HG02623 (cell line): Measurements from ENCODE around the gene WDR31.
"Not testable (repeated sequence)": the region's sequence is repeated elsewhere in the genome, so short reads cannot be mapped to it uniquely, and the experiment has no call there.

Experiments used
- ATAC-seq: cut with Tn5 transposase; IDR thresholded peaks from one replicate; pipeline ENCODE4 v1.9.1; 2021; ENCODE audit warnings: moderate library complexity; ENCODE audit not compliant: unreplicated experiment

Gene WDR31

DNA sequence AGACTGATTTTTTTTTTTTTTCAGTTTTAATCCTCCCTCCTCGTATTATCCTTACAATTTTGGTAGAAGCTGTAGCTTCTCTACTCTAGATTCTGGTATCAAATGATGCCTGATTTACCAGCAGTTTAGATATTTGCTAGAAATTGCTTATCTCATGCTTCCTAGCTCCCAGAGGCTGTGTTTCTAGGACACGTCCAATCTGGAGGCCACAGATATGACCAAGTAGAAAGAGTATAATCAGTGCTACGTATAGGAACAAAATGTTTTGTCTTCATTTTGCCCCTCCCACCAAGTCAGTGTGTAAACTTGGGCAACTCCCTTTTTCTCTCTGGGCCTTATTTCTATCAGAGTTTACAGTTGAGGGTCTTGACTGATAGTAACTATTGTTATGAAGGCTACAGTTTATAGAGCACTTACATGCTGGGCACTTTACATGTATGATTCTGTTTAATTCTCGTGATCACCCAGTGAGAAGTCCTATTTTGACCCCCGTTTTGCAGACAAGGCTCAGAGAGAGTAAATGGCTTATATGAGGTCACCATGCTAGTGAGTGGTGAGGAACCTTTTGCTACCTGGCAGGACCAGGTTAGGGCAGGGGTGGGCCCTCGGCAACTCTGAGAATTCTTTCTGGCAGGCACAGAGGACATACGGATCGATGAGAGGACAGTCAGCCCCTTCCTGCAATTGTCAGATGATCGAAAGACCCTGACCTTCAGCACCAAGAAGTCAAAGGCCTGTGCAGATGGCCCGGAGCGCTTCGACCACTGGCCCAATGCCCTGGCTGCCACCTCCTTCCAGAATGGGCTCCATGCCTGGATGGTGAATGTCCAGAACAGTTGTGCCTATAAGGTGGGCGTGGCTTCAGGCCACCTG is 29.1 kb upstream of the WDR31 start:
- no peak for ATAC-seq

DNA sequence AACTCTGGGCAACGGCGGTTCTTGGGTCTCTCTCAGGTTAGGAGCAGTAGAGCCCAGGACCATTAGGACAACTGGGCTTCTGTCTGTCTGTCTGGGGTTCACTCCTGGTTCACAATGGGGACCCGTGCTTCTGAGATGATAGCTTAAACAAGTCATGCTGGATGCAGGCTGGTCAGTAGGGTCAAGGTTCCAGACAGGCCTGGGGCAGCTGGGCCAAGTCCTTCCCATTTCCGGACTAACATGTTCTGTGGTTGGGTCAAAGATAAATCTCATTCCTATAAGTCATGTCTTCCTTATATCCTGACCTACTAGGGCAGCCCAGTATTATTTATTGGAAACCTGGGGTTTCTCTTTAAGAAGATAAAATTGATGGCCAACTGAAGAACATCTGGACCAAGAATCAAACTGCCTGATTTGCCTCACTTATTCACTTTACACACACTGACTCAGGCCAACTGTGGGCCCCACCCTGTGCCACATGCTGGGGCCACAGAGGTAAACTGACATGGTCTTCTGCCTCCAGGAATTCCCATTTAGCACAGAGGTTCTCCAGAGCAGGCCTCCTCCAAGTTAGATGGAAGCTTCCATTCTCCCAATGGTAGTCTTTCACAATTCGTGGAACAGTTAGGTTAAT is 28.4 kb upstream of the WDR31 start:
- ATAC-seq, result no peak

DNA sequence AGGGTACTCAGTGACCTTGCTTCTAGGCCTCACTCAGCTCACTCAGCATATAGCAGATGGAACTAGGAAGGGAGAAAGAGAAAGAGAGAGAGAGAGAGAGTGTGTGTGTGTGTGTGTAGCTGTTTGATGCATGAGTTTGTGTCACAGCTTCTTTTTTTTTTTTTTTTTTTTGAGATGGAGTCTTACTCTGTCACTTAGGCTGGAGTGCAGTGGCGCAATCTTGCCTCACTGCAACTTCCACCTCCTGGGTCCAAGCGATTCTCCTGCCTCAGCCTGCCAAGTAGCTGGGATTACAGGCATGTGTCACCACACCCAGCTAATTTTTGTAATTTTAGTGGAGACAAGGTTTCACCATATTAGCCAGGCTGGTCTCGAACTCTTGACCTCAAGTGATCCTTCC is 25.6 kb upstream of the WDR31 start:
- ATAC-seq, result not testable (repeated sequence)

DNA sequence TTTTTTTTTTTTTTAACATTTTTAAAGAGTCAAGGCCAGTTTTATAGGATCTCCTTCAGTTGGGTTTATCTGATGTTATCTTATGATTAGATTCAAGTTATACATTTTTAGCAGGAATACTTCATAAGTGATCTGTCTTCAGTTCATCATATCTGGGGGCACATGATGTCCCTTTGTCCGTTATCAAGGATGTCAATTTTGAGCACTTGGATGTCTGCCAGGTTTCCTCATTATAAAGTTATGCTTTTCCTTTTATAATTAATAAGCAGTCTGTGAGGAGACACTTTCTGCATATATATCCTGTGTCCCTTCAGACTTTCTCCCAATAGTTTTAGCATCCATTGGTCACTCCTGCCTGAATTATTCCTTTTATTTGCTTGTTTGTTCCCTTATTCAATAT is 24.9 kb upstream of the WDR31 start:
- no peak for ATAC-seq

DNA sequence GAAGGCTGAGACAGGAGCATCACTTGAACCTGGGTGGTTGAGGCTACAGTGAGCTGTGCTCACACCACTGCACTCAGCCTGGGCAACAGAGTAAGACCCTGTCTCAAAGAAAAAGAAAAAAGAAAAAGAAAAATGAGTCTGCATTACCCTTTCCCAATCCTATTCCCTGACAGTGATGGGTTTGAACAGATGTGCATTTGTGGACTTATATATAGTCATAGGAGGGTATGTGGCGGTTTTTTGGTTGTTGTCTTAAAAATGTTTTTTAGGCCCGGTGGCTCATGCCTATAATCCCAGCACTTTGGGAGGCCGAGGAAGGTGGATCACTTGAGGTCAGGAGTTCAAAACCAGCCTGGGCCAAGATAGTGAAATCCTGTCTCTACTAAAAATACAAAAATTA is 23.3 kb upstream of the WDR31 start:
- ATAC-seq, result no peak

DNA sequence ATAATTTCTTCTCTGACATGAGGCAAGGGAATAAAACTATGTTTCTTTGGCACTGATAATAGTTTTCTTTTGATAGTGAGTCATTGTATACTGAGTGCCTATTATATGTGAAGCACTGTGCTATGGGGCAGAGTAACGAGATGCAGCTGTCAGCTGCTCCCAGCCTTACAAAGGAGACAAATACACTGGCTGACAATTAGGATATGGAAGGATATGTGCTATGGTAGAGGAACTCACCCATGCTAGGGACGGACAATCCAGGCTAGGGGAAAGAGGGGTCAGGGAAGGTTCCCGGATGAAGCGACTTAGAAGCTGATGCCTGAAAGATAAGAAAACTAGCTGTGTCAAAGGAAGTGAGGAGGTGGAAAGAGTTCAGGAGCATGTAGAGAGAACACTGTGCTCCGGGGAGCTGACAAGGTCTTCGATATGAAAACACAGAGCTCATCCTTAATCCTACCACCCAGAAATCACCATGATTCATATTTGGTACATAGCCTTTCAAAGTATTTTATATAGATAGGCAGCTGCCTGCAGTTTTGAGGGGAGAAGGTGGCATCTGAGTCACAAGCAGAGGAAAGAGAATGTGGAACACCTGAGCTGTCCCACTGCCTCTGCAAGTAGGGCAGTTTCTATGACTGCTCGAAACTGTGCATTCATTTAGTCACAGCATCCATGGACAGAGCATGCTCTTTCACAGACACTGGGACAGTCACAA is 21.4 kb upstream of the WDR31 start:
- ATAC-seq, result no peak

DNA sequence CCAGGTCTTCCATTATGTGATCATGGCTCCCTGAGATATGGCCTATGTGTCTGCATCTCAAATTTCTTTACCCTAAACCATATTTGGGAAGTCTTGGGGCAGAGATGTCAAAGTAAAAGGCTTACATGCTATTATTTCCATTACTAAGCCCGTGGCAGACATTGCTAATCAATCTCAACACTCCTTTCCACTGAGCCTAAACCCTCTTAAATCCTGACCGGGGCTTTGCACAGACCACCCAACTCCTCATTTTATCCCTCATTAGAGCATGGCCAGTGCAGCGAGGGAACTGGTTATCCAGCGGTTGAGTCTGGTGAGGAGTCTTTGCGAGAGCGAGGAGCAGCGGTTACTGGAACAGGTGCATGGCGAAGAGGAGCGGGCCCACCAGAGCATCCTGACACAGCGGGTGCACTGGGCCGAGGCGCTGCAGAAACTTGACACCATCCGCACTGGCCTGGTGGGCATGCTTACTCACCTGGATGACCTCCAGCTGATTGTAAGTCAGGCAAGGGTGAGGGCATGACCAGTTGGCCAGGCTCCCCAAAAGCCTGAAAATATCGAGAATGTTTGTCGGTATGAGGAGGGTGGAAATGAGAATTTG is 20.3 kb upstream of the WDR31 start:
- no peak for ATAC-seq

DNA sequence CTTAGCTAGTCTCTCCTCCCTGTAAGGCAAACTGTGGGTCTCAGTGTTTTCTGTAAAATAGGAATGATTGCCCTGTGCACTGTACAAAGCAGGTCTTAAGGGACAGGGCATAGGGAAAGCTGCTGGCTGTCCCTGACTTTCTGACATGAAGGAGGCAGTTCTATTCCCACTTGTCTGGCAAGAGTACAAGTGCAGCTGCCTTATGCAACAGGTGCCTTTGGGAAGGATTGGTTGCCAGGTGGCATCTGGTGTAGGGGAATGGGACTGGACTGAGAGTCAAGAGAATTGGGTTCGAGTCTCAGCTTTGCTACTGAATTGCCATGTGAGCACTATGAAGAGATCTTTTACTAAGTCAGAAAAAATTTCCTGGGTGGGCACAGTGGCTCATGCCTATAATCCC is 19.3 kb upstream of the WDR31 start:
- ATAC-seq, result no peak

DNA sequence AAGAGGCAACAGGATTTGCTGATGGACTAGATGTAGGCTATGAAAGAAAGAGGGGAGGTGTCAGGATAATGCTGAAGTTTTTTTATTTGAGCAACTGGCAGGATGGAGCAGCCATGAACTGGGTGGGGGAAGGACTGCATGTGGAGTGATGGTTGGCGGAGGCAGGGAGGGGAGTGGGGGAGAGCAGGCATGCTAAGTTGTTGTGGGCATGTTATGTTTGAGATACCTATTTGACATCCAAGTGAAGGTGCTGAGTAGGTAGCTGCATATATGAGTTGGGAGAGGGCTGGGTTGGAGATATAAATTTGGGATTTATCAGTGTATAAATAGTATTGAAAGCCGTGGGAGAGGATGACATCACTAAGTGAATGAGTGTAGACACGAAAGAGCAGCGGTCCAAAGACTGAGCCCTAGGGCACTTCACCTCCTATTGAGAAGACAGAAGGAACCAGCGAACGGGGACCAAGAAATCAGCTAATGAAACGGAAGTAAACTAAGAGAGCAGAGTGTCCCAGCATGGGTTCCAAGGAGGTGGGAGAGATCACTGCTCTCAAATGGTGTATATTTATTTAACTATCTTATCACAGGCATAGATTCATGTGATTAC is 16.7 kb upstream of the WDR31 start:
- ATAC-seq, result no peak

DNA sequence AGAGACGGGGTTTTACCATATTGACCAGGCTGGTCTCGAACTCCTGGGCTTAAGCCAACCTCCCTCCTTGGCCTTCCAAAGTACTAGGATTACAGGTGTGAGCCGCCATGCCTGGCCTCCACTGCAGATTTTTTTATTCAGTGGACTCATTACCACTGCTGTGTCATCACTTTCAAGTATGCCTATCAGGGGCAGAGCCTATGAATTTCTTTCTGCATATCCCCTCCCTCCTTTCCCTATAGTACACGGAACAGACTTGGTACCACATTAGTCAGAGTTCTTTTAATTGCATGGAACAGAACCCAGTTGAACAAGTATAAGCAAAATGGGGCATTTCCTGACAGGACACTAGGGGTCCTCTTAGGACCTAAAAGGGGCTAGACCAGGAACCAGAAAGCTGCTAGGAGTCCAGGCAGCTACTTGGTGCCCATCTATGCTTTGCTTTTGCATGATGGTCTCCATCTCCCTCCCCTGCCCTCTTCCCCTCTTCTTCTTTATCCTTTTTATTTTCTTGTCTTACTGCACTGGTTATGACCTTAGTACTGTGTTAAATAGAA is 15.0 kb upstream of the WDR31 start:
- ATAC-seq, result no peak

DNA sequence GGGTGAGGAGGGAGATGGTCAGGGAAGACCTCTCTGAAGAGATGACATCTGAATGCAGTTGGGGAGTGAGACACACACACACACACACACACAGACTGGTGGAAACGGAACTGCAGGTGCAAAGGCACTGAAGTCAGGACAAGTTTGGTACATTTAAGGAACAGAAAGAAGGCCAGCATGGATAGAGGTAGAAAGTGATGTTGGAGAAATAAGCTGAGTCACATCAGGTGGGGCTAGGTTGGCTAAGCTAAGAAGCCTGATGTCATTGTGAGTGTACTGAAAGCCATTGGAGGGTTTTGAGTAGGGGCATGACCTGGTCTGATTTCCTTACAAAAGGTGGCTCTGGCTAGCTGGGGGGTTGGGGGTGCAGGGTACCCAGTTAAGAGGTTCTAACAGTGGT is 12.3 kb upstream of the WDR31 start:
- no peak for ATAC-seq

DNA sequence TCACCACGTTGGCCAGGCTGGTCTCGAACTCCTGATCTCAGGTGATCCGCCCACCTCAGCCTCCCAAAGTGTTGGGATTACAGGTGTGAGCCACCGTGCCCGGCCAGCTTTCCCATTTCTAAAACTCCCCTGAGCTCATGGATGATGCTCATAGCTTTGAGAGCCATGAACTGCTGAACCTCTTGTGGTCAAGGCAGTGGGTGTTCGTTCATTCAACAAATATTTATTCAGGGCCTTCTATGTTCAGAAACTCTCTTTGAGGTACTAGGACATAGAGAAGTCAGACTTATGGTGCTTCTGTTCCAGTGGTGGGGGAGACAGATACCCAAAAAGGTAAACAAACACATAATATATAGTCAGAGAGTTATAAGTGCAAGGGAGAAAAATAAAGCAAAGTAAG is 11.9 kb upstream of the WDR31 start:
- no peak for ATAC-seq

DNA sequence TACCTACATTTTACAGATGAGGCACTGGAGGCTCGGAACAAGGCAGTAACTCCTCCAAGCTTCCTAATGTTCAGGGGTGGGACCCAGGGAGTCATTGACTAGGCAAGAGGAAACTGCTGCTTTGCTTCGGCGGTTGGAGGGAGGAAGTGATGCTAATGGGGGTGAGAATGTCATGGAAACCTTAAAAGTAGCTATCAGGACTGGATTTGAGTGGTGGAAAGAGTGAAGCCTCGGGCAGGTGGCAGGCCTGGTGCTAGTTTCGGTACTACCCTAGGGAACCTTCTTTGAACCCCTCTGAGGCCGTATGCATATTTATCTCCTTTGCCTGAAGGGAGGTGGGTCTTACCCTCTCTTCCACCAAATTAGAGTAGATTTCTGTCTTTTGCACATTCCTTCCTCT is 10.9 kb upstream of the WDR31 start:
- ATAC-seq, result no peak

DNA sequence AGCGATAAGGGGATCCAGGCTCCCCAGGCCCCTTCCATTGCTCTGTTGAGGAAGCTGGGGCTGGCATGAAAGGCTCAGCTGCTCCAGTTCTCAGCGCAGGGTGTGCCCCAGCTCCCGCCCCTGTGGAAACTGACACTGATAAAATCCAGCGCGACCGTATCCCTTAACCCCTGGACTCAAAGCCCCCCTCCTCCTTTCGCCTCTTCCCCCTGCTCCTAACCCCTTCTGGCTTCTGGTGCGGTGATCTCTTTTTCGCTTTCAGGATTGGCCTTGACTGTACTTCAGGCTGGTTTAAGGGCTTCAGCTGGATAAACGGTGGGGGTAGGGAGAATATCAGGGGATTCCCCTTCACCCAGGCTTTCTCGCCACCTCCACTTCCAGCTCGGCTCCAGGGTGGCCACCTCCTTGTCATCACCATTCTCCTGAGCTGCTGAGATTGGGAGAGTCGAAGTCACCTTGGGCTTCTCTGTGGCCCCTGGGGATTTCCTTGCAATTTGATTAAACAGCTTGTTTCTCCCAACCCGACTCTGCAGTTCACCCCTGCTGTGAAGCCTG is 10.1 kb upstream of the WDR31 start:
- no peak for ATAC-seq

DNA sequence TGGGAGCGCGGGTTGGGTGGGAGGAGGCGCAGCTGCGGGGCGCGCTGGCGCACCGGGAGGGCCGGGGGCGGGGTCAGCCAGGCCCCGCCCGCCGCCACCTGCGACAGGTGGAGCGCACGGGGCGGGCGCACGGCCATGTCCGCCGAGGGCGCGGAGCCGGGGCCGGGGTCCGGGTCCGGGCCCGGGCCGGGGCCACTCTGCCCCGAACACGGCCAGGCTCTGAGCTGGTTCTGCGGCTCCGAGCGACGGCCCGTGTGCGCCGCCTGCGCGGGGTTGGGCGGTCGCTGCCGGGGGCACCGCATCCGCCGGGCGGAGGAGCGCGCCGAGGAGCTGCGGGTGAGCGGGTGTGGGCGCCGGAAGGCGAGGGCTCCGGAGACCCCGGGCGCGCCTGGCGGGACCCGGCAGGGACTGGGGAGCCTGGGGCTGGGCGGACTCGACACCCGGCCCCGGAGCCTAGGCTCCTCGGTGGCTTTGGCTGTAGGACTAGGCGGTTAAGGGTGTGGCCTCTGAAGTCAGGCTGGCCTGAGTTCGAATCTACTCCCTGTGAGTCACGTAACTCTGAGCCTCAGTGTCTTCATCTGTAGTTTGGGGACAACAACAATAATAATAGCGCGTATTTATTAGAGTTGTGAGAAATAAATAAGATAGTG is 9.5 kb upstream of the WDR31 start, which contains the start of gene BSPRY:
BSPRY (plus strand) TSS at position 97 of the 650 bp plus-strand sequence; CDS start at position 136, 39 bp downstream.
- no peak for ATAC-seq

DNA sequence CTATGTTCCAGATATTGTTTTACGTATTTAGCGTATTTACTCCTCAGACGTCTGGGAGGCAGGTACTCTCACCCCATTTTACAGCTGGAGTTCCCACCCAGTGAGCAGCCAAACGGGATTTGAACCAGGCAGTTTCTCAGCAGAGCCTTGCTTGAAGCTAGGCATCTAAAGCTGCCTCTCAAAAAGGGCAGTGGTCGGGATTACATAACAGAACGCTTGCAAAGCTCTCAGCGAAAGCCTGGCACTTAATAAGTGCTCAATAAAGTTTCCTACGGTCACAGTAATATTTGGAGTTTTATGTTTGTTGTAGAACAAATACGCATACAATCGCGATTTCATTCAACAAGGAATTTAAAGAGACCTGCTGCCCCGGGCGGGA is 9.0 kb upstream of the WDR31 start:
- no peak for ATAC-seq

DNA sequence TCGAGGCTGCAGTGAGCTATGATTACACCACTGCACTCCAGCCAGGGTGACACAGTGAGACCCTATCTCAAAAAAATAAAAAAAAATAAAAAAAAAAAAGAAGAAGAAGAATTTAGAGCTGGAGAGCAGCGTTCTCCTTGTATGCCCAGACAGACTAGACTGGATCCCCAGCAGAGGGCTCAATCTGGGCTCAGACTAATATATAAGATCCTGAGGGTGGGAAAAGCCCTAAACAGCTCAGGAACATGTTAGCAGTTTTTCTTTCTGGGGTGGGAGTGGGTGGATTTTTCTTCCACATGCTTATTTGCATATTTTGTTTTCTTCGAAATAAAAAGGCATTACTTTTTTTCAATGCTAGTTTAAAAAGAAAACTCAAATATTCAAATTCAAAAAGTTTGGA is 8.4 kb upstream of the WDR31 start:
- ATAC-seq, result no peak

DNA sequence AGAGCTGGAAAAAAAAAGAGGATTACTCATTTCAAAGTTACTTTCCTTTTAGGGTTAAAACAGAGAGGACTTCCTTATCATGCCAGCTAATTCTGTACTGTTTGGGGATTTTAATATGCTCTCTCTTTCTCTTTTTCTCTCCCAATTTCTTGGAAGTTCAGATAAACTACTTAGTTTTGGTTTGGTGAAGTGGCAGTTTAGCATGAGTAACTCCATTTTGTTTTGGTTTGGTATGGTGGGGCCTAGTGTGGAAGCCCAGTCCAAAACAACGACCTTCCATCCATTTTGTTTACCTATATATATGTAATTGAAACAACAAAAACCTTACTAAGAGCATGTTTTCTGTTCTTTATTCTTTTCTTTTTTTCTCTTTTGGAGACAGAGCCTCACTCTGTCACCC is 5.6 kb upstream of the WDR31 start:
- ATAC-seq, result no peak

DNA sequence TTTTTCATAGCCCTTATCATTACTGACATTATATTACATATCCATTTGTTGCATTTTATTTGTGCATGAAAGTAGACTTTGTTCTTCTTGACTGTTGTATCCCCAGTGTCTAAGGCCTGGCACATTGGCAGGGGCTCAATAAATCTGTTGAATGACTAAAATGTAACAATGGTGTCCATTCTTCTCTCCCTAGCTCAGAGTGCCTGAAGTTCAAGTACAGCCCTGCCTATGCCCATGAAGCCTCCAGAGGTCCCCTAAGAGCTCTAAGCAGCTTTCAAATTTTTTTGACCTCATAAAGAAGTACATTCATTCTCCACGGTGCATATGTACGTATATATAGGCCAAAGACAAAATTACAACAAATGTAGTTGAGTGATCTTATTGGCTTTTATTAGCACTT is 5.1 kb upstream of the WDR31 start:
- no peak for ATAC-seq

DNA sequence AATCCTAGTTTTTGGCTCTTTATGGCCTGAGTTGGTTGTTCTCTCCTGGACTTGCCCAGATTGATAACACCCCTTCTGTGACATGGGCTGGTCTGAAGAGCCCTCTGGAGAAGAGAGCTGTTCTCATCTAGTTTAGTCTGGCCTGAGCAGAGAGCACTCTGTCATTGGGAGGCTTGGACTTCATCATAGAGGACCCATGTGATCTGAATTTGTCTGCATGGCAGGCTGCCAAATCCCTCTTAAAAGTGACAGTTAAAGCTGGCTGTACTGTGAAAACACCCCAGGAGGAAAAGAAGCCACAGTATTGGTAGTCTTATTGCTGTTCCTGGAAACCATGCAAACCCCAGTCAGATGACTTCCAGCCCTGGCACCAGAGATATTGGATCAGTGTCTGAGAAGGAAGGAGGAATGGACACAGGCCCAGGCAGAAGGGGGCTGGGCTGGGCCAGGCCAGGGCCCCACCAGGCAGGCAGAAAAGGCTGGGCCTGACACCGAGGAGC is 3.7 kb upstream of the WDR31 start:
- ATAC-seq, result no peak
